Activated T-cell treated with anti-CD3 and anti-CD28 coated beads, Interleukin-2, amount 50 U/mL, for 1 hour (primary cell): ENCODE results near the gene RNF7.
"Not testable (repeated sequence)": the region's sequence is repeated elsewhere in the genome, so short reads cannot be mapped to it uniquely, and the experiment has no call there.

Experiments
- DNase-seq: peaks from one replicate; pipeline ENCODE4 v3.0.0-alpha.2; 2020

RNF7 gene

GRCh38 chr3:141783632-141784031, 45.5 kb downstream of the RNF7 start:
- no peak for DNase-seq

GRCh38 chr3:141784096-141784495, 46.0 kb downstream of the RNF7 start:
- no peak for DNase-seq

- DNase-seq: no peak
Measured at GRCh38 chr3:141784531-141784930, 46.4 kb downstream of the RNF7 start.

- no peak for DNase-seq
Measured at GRCh38 chr3:141788149-141788548, 50.1 kb downstream of the RNF7 start.

GRCh38 chr3:141788750-141789149, 50.7 kb downstream of the RNF7 start:
- DNase-seq: not testable (repeated sequence)

GRCh38 chr3:141789281-141789680, 51.2 kb downstream of the RNF7 start:
- no peak for DNase-seq

- no peak for DNase-seq
Measured at GRCh38 chr3:141790171-141790570, 52.1 kb downstream of the RNF7 start.

- DNase-seq: no peak
Measured at GRCh38 chr3:141792495-141792894, 54.4 kb downstream of the RNF7 start.

- DNase-seq: no peak
Measured at GRCh38 chr3:141793476-141794260, 55.6 kb downstream of the RNF7 start.

GRCh38 chr3:141795276-141795675, 57.2 kb downstream of the RNF7 start:
- DNase-seq: peak; percentile 20

- no peak for DNase-seq
Measured at GRCh38 chr3:141795741-141796080, 57.6 kb downstream of the RNF7 start.

GRCh38 chr3:141796081-141796888, 58.2 kb downstream of the RNF7 start:
- peak; percentile 68 for DNase-seq
